AG08395 (cell line): ENCODE data around the gene LRFN5.
"Not testable (repeated sequence)": the region's sequence is repeated elsewhere in the genome, so short reads cannot be mapped to it uniquely, and the experiment has no call there.

Experiments used
- DNase-seq: peaks from one replicate; pipeline ENCODE4 v3.0.0; 2012; ENCODE audit warnings: mixed read lengths, low spot score

Gene LRFN5

DNA sequence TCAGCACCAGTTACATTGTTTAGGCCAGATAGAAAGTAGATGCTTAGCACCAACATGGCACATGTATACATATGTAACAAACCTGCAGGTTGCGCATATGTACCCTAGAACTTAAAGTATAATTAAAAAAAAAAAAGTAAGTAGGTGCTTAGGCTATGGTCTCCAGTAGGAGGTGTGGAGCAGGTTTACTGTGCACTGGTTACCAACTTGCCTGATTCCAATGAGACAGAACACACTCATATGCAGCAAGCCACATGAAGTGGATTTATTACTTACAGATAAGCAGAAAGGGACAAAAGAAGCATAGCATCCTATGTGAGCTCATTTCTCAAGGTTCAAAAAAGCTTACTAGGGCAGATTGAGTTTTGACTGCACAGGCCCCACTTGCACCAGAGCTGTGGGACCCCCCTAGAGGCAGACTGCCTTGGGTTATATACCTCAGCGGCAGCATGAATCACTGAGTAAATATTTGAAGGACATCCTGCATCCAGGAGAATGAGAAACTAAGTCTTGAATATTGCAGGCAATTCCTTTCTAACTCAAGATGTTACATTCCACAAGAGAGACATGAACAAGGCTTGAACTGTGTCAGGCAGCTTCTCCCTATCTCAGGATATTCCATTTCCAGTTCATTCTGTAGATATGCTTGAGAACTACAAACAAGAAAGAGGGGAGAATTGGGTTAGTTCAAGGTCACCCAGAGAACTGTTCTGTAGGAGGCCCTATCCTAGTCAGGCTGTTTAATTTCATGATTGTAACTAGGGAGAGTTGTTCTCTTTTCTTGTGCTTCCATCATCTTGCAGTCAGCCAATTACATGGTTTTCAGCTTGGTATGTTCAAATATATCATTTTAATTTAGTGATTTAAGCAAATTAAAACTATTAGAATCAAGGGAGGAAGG is 30.1 kb downstream of the LRFN5 start:
- no peak for DNase-seq

DNA sequence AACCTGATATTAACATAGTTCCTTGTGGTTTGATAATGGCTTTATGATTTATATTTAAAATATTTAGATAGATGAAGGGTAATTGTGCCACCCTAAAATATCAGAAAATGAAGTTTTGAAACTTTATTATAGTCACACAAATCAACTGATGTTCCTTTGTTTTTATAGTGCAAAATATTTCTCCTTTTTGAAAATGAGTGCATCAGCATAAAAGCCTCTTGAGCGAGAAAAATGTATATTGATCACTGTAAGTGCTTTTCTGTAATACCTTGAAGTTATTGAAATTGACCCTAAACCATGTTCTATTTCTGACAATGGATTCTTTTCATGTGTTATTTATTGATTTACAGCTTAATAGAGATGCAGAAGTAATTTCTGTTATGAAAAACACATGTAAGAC is 35.0 kb downstream of the LRFN5 start:
- no peak for DNase-seq

DNA sequence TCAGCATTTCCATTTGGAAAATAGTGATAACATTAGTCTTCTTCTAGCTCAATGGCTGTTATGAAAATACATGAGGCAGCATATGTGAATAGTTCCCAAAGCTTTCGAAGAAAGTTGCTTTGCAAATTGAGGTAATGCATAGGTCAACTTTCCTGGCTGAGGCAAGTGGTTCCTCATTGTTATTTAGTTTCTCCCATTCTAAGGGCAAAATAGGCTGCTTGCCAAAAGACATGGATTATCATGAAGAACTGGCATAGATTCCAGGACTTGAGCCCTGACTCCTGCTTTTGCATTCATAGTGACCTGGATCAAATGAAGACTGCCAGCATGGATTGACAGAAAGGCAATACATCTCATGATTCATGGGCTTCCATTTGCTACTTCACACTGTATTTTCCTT is 35.7 kb downstream of the LRFN5 start:
- DNase-seq = no peak

GRCh38 chr14:41642789-41643188 is 36.1 kb downstream of the LRFN5 start:
- no peak for DNase-seq

- no peak for DNase-seq
Measured at GRCh38 chr14:41644606-41645005, 37.9 kb downstream of the LRFN5 start.

GRCh38 chr14:41650802-41651201 is 44.1 kb downstream of the LRFN5 start:
- no peak for DNase-seq

GRCh38 chr14:41654196-41654595 is 47.5 kb downstream of the LRFN5 start:
- no peak for DNase-seq

- DNase-seq = no peak
Measured at GRCh38 chr14:41662780-41663472, 56.2 kb downstream of the LRFN5 start.

DNA sequence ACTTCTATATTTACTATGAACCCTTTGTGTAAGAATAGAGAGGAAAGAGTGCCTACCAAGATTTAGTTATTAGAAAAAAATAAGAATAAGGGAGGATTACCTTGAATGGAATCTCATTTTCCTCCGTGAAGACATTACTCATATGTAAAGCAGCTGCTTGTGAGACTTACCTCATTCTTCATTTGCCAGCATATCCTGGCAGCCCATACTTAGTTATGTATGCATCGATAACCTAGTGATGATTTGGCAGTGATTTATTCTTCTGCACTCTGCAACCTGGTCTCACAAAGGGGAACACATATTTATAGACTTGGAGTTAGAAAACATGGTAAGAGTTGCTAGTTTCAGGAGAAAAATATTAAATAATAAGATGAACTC is 56.8 kb downstream of the LRFN5 start:
- no peak for DNase-seq

DNA sequence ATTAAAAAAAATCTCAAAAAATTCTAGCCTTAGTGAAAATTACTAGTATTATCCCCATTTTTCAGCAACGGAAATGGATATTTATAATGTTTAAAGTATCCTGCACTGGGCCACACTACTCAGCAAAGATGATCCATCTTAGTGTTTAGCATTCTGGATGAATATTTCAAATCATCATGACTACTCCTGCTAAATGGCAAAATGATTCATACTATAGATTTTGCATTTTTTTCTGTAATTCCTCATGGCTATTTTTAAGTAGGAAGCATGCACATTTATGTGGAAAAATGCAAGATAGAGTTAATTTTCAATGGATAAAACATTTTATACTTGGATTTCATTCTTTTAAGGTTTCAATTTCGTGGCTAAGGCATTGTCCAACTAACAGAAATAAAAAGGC is 59.6 kb downstream of the LRFN5 start:
- no peak for DNase-seq

- no peak for DNase-seq
Measured at GRCh38 chr14:41668356-41668755, 61.7 kb downstream of the LRFN5 start.

- not testable (repeated sequence) for DNase-seq
Measured at GRCh38 chr14:41673601-41674000, 66.9 kb downstream of the LRFN5 start.

DNA sequence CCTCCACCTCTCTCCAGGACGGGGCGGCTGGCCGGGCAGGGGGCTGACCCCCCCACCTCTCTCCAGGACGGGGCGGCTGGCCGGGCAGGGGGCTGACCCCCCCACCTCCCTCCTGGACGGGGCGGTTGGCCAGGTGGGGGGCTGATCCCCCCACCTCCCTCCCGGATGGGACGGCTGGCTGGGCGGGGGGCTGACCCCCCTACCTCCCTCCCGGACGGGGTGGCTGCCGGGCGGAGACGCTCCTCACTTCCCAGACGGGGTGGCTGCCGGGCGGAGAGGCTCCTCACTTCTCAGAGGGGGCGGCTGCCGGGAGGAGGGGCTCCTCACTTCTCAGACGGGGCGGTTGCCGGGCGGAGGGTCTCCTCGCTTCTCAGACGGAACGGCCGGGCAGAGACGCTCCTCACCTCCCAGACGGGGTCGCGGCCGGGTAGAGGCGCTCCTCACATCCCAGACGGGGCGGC is 67.9 kb downstream of the LRFN5 start:
- not testable (repeated sequence) for DNase-seq

GRCh38 chr14:41699486-41699885 is 92.8 kb downstream of the LRFN5 start:
- DNase-seq = no peak

- no peak for DNase-seq
Measured at GRCh38 chr14:41718477-41719166, 111.9 kb downstream of the LRFN5 start.

GRCh38 chr14:41739203-41739602 is 132.5 kb downstream of the LRFN5 start:
- no peak for DNase-seq

- no peak for DNase-seq
Measured at GRCh38 chr14:41743140-41743539, 136.5 kb downstream of the LRFN5 start.

- no peak for DNase-seq
Measured at GRCh38 chr14:41749429-41749828, 142.8 kb downstream of the LRFN5 start.

DNA sequence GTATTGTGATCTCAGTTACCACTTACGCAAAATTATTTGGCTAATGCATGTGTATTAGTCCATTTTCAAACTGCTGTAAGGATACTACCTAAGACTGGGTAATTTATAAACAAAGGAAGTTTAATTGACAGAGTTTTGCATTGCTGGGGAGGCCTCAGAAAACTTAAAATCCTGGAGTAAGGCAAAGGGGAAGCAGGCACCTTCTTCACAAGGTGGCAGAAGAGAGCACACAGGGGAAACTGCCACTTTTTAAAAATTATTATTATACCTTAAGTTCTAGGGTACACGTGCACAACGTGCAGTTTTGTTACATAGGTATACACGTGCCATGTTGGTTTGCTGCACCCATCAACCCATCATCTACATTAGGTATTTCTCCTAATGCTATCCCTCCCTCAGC is 143.9 kb downstream of the LRFN5 start:
- DNase-seq = not testable (repeated sequence)

- DNase-seq = no peak
Measured at GRCh38 chr14:41758011-41758665, 151.5 kb downstream of the LRFN5 start.

GRCh38 chr14:41761204-41761603 is 154.5 kb downstream of the LRFN5 start:
- no peak for DNase-seq

- DNase-seq = no peak
Measured at GRCh38 chr14:41766772-41767171, 160.1 kb downstream of the LRFN5 start.
